ENCODE measurements around the gene OLFM1. TPM values are rescaled to one million over a fixed set of nuclear protein-coding genes. Genes with fewer than 3 reads are reported as not detected.

Gene OLFM1
- total RNA-seq, 2 donors from 2014 or later, result 11.0 to 23.2 TPM

DNA sequence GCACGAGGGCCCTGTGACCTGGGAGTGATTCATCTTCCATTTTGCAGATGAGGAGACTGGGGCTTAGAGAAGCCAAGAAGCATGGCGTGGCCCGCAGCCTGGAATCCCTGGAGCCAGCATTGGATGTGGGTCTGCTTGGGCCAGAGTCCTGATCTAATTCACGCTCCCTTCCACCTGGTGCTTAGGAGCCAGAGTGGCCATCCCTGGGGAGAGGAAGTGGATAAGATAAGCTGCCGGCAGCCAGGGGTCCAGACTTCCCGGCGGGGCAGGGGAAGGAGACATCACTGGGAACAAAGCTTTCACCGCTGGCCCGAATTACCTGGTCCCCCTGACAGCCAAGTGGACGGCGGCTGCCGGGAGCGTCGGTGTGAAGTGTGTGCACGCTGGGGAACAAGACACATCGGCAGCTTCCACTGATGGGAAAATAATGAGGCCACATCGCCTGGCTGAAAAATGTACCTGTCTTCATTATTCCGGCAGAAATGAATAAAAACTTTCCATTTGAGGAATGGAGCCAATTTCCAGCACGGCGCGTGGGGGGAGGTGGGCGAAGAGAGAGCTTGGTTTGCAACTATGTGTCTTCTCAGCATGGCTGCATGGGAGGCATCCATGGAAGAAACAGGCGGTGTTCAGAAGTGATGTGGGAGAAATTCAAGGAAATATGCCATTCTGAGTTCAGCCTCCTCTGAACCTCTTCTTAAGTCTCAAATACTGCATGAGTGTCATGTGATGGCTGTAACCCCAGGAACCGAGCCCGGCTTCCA, 78.5 kb downstream of the OLFM1 start:
- no peak for DNase-seq
- Histone ChIP-seq H3K9me3 (ENCODE audit: control insufficient read depth, low read length) (no peaks in the 10 kb centered on the region), H3K4me1 (ENCODE audit: control insufficient read depth, insufficient read depth, low read length) (no peaks in the 10 kb centered on the region), H3K27me3 (ENCODE audit: control insufficient read depth, insufficient read depth, low read length, poor library complexity, severe bottlenecking) (peaks cover under 1% of the 10 kb centered on the region), H3K27ac (ENCODE audit: low read depth, low read length) (no peak overlapping the region), H3K4me3 (ENCODE audit: low read length) (no peak overlapping the region), H3K36me3 (ENCODE audit: control insufficient read depth, insufficient read depth, low read length) (no peaks in the 10 kb centered on the region), H3K9ac (ENCODE audit: extremely low read depth, low read length, poor library complexity, severe bottlenecking) (no peak overlapping the region)
- 90 to 97% methylated on average over 21 to 25 of the region's 25 CpGs for WGBS, 2 experiments (ENCODE audit: insufficient coverage in 1 of 2, insufficient read length in 1 of 2)
- Mint-ChIP-seq H3K9me3 (no peaks in the 10 kb centered on the region), H3K4me3 (no peak overlapping the region), H3K36me3 (ENCODE audit: low read depth) (no peaks in the 10 kb centered on the region), H3K27ac (no peak overlapping the region), H3K27me3 (ENCODE audit: insufficient read depth) (peaks cover 2% of the 10 kb centered on the region), H3K4me1 (peaks cover 8% of the 10 kb centered on the region)
- no peak for TF ChIP-seq CTCF (conservative IDR thresholded peaks at IDR 0.05)

- no peaks in the 10 kb centered on the region for H3K27me3 ChIP-seq (ENCODE audit: control insufficient read depth, insufficient read depth, low read length, poor library complexity, severe bottlenecking)
- H3K9ac ChIP-seq (ENCODE audit: extremely low read depth, low read length, poor library complexity, severe bottlenecking), result no peak overlapping the region
- H3K4me3 ChIP-seq (ENCODE audit: low read length), result no peak overlapping the region
- WGBS, 2 experiments (ENCODE audit: insufficient coverage in 1 of 2, insufficient read length in 1 of 2), result 91 to 95% methylated on average over 6 to 14 of the region's 14 CpGs
- no peak overlapping the region for H3K4me3 Mint-ChIP-seq
- no peak for TF ChIP-seq CTCF (conservative IDR thresholded peaks at IDR 0.05)
- peaks cover 2% of the 10 kb centered on the region for H3K27me3 Mint-ChIP-seq (ENCODE audit: insufficient read depth)
- H3K27ac Mint-ChIP-seq, result no peak overlapping the region
- no peaks in the 10 kb centered on the region for H3K4me1 ChIP-seq (ENCODE audit: control insufficient read depth, insufficient read depth, low read length)
- H3K36me3 ChIP-seq (ENCODE audit: control insufficient read depth, insufficient read depth, low read length), result no peaks in the 10 kb centered on the region
- no peaks in the 10 kb centered on the region for H3K36me3 Mint-ChIP-seq (ENCODE audit: low read depth)
- no peak overlapping the region for H3K27ac ChIP-seq (ENCODE audit: low read depth, low read length)
- H3K9me3 Mint-ChIP-seq, result no peaks in the 10 kb centered on the region
- H3K4me1 Mint-ChIP-seq, result peaks cover 8% of the 10 kb centered on the region
- no peaks in the 10 kb centered on the region for H3K9me3 ChIP-seq (ENCODE audit: control insufficient read depth, low read length)
- DNase-seq, result no peak
These were observed 79.1 kb downstream of the OLFM1 start for GRCh38 chr9:135166565-135166964.

DNA sequence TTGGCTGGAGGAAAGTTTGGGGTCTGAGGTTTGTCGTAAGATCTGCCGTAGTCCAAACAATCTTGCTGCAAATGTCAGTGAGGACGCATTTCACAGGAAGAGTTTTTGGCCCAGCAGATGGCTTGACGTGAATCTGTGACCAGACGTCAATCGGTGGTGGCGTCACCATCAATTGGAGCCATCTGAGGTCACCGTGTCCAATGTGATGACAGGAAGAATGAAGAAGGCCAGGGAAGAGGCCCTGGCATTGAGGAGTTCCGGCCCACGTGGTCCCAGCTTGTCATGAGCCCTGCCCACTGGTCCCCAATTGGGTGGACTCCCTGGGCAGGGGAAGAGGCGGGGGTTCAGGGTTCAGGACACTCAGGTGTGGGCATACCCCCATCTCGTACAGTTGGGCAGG, 79.9 kb downstream of the OLFM1 start:
- H3K4me1 ChIP-seq (ENCODE audit: control insufficient read depth, insufficient read depth, low read length), result no peaks in the 10 kb centered on the region
- H3K27me3 ChIP-seq (ENCODE audit: control insufficient read depth, insufficient read depth, low read length, poor library complexity, severe bottlenecking), result no peaks in the 10 kb centered on the region
- 92 to 97% methylated on average over 10 to 12 of the region's 12 CpGs for WGBS, 2 experiments (ENCODE audit: insufficient coverage in 1 of 2, insufficient read length in 1 of 2)
- TF ChIP-seq CTCF (conservative IDR thresholded peaks at IDR 0.05), result no peak
- H3K27me3 Mint-ChIP-seq (ENCODE audit: insufficient read depth), result peaks cover 2% of the 10 kb centered on the region
- no peak overlapping the region for H3K4me3 Mint-ChIP-seq
- H3K9me3 ChIP-seq (ENCODE audit: control insufficient read depth, low read length), result no peaks in the 10 kb centered on the region
- H3K36me3 Mint-ChIP-seq (ENCODE audit: low read depth), result no peaks in the 10 kb centered on the region
- H3K4me3 ChIP-seq (ENCODE audit: low read length), result no peak overlapping the region
- no peak overlapping the region for H3K27ac Mint-ChIP-seq
- peaks cover 8% of the 10 kb centered on the region for H3K4me1 Mint-ChIP-seq
- DNase-seq, result no peak
- H3K36me3 ChIP-seq (ENCODE audit: control insufficient read depth, insufficient read depth, low read length), result no peaks in the 10 kb centered on the region
- H3K9me3 Mint-ChIP-seq, result peaks cover 2% of the 10 kb centered on the region
- no peak overlapping the region for H3K27ac ChIP-seq (ENCODE audit: low read depth, low read length)
- no peak overlapping the region for H3K9ac ChIP-seq (ENCODE audit: extremely low read depth, low read length, poor library complexity, severe bottlenecking)
